GM12878 (cell line): Measurements from ENCODE around the gene ANKRD33B. TPM values are rescaled to one million over a fixed set of nuclear protein-coding genes. Genes with fewer than 3 reads are reported as not detected.

Experiments
- ATAC-seq: fragments of 200-7000 bp; cut with Tn5 transposase; 3 replicates; pipeline ENCODE4 v1.9.1; 2020; ENCODE audit warnings: mild to moderate bottlenecking, moderate library complexity
- BruUV-seq: library from RNA; stranded (reverse); fragments of 400-500 nt; replicated peaks from 2 replicates; lab custom pipeline; 2021; lab: Mats Ljungman, UMichigan
- CTCF ChIA-PET: fragments of 300-600 bp; sonication (Branson Sonifier 250); formaldehyde crosslinking; extraction: SDS; loops from one replicate; lab custom pipeline; 2021; ENCODE audit warnings: inconsistent platforms; lab: Yijun Ruan, JAX
- POLR2A ChIA-PET: fragments of 350-600 bp; formaldehyde crosslinking; extraction: SDS; loops from one replicate; lab custom pipeline; 2021; ENCODE audit warnings: inconsistent platforms; lab: Charles Lee
- RAD21 ChIA-PET: fragments of 300-600 bp; sonication (Branson Sonifier 250); formaldehyde crosslinking; loops from one replicate; lab custom pipeline; 2023; ENCODE audit warnings: antibody characterized with exemption; ENCODE audit not compliant: unreplicated experiment; lab: Charles Lee
- SMC1A ChIA-PET: fragments of 300-600 bp; sonication (Branson Sonifier 250); formaldehyde crosslinking; loops from one replicate; lab custom pipeline; 2023; ENCODE audit not compliant: unreplicated experiment, uncharacterized antibody; lab: Charles Lee
- DNase-seq: peaks from one replicate; pipeline ENCODE4 v3.0.0-alpha.2; 2011; ENCODE audit warnings: low read depth, low spot score
- FAIRE-seq: peaks from 3 replicates; lab custom pipeline; 2011; peaks lifted over from hg19 to GRCh38; lab: Jason Lieb, UNC
- H2AFZ ChIP-seq: 2 replicates; pipeline ENCODE4 v1.6.0; 2011; ENCODE audit warnings: low read depth, low read length, control low read depth; ENCODE audit not compliant: control insufficient read depth
- H3K27ac ChIP-seq: 2 replicates; pipeline ENCODE4 v1.5.1; 2011; ENCODE audit warnings: control low read depth; ENCODE audit not compliant: control insufficient read depth, insufficient read depth
- H3K27me3 ChIP-seq, 2 experiments: replicated peaks in 1 of 2; 2 replicates each; pipeline versions ENCODE4 v1.6.0 to v1.6.1; 2011; ENCODE audit warnings: low read length in 1 of 2; ENCODE audit not compliant: control insufficient read depth in 2 of 2, insufficient read depth in 2 of 2
- H3K36me3 ChIP-seq, 2 experiments: 2 replicates each; pipeline ENCODE4 v1.5.1; 2011; ENCODE audit warnings: low read length in 1 of 2; ENCODE audit not compliant: control insufficient read depth in 2 of 2, insufficient read depth in 2 of 2
- H3K4me1 ChIP-seq: 2 replicates; pipeline ENCODE4 v1.6.1; 2011; ENCODE audit warnings: mild to moderate bottlenecking, low read length, moderate library complexity, mixed read lengths; ENCODE audit not compliant: control insufficient read depth, insufficient read depth
- H3K4me2 ChIP-seq: 2 replicates; pipeline ENCODE4 v1.6.0; 2011; ENCODE audit warnings: control low read depth; ENCODE audit not compliant: control insufficient read depth, insufficient read depth
- H3K4me3 ChIP-seq: fragments of 200-600 bp; sonication (generic); 2 replicates; pipeline ENCODE4 v1.5.1; 2016
- H3K79me2 ChIP-seq: 2 replicates; pipeline ENCODE4 v1.6.0; 2011; ENCODE audit warnings: low read length; ENCODE audit not compliant: control insufficient read depth, insufficient read depth
- H3K9ac ChIP-seq: 2 replicates; pipeline ENCODE4 v1.8.0; 2011; ENCODE audit warnings: low read length, control low read depth, mixed read lengths; ENCODE audit not compliant: control insufficient read depth, insufficient read depth
- H3K9me3 ChIP-seq: replicated peaks from 3 replicates; pipeline ENCODE4 v1.5.1; 2011; ENCODE audit warnings: mild to moderate bottlenecking, low read length; ENCODE audit not compliant: control insufficient read depth, insufficient read depth
- H4K20me1 ChIP-seq: 2 replicates; pipeline ENCODE4 v1.6.0; 2011; ENCODE audit not compliant: control insufficient read depth, insufficient read depth
- CHD1 ChIP-seq: IDR thresholded peaks from 2 replicates; pipeline ENCODE4 v1.6.1; 2012; ENCODE audit warnings: low read depth, low read length, improper control_type of control experiment
- EP300 ChIP-seq, 2 experiments: fragments of 150-350 bp in 1 of 2; IDR thresholded peaks; 2 replicates each; pipeline ENCODE4 v1.6.1; 2011 to 2012; ENCODE audit warnings: low read depth in 2 of 2, low read length in 2 of 2, borderline replicate concordance in 1 of 2, improper control_type of control experiment in 1 of 2, inconsistent platforms in 1 of 2; ENCODE audit not compliant: control insufficient read depth in 1 of 2
- ESRRA ChIP-seq: IDR thresholded peaks from 2 replicates; pipeline ENCODE4 v1.6.1; 2012; ENCODE audit warnings: mild to moderate bottlenecking, low read length, improper control_type of control experiment
- FOXK2 ChIP-seq: fragments of 450-650 bp; IDR thresholded peaks from 2 replicates; pipeline ENCODE4 v1.6.1; 2017; ENCODE audit warnings: mild to moderate bottlenecking, moderate library complexity
- FOXM1 ChIP-seq: IDR thresholded peaks from 2 replicates; pipeline ENCODE4 v1.6.1; 2012; ENCODE audit warnings: low read depth, mild to moderate bottlenecking, inconsistent platforms, low read length, moderate library complexity
- IKZF1 ChIP-seq: fragments of 450-650 bp; conservative IDR thresholded peaks from 2 replicates; pipeline ENCODE4 v1.6.1; 2017; ENCODE audit warnings: antibody characterized with exemption, mild to moderate bottlenecking
- JUNB ChIP-seq: IDR thresholded peaks from 2 replicates; pipeline ENCODE4 v1.6.1; 2016; ENCODE audit warnings: antibody characterized with exemption, mild to moderate bottlenecking
- MEF2B ChIP-seq: fragments of 450-650 bp; IDR thresholded peaks from 2 replicates; pipeline ENCODE4 v1.6.1; 2018; ENCODE audit warnings: mild to moderate bottlenecking, moderate library complexity; ENCODE audit not compliant: partially characterized antibody, poor library complexity, severe bottlenecking
- MTA2 ChIP-seq: fragments of 450-650 bp; IDR thresholded peaks from 2 replicates; pipeline ENCODE4 v1.6.1; 2016; ENCODE audit warnings: low read depth, mild to moderate bottlenecking, moderate library complexity
- NFXL1 ChIP-seq: fragments of 450-650 bp; IDR thresholded peaks from 2 replicates; pipeline ENCODE4 v1.6.1; 2017; ENCODE audit warnings: antibody characterized with exemption, mild to moderate bottlenecking, borderline replicate concordance
- RAD21 ChIP-seq: IDR thresholded peaks from 2 replicates; pipeline ENCODE4 v1.6.1; 2011; ENCODE audit warnings: mild to moderate bottlenecking, low read depth, low read length, moderate library complexity; ENCODE audit not compliant: insufficient read depth
- SKIL ChIP-seq: fragments of 450-650 bp; IDR thresholded peaks from 2 replicates; pipeline ENCODE4 v1.6.1; 2017; ENCODE audit warnings: mild to moderate bottlenecking, low read depth, inconsistent platforms; ENCODE audit not compliant: poor library complexity, severe bottlenecking
- SMARCA5 ChIP-seq: fragments of 450-650 bp; IDR thresholded peaks from 2 replicates; pipeline ENCODE4 v1.6.1; 2017; ENCODE audit warnings: mild to moderate bottlenecking
- SREBF2 ChIP-seq: IDR thresholded peaks from 2 replicates; pipeline ENCODE4 v1.6.1; 2012; ENCODE audit warnings: mild to moderate bottlenecking, low read length
- WGBS: methylation state at CpG from one replicate; pipeline ENCODE4 v1.1.6; 2016; ENCODE audit warnings: low lambda C conversion rate; ENCODE audit not compliant: insufficient replicate concordance, insufficient coverage; ENCODE audit errors: missing lambda C conversion rate; 5-methylcytosine and 5-hydroxymethylcytosine counted together
- in situ Hi-C: fragments of 300-500 bp; cut with MboI; formaldehyde crosslinking; loops from 9 replicates; pipeline ENCODE4 v1.14.3; 2018; ENCODE audit warnings: mixed read lengths
- intact Hi-C: fragments of 100-400 bp; cut with micrococcal nuclease; formaldehyde crosslinking; loops from one replicate; pipeline ENCODE4 v1.14.2; 2022; ENCODE audit not compliant: unreplicated experiment
- polyA plus RNA-seq, 11 experiments: library from polyadenylated mRNA; depleted of rRNA in 4 of 11; unstranded in 6 of 11; stranded (reverse) in 5 of 11; fragments of >200 nt; fragmentation: Nextera tagmentation in 4 of 11; fragmentation: Illumina TruSeq in 1 of 11; extraction: Ambion mirVana in 4 of 11; extraction: Trizol in 1 of 11; gene quantifications; 1 replicate in 1 of 11; 2 replicates in 10 of 11; pipeline versions ENCODE4 v1.2.1 to v1.2.3, GENCODE V29; 2011 to 2016; ENCODE audit warnings: inconsistent platforms in 2 of 11, missing spikeins in 2 of 11, low read depth in 1 of 11
- total RNA-seq, 4 experiments: library from RNA; depleted of rRNA in 3 of 4; stranded (reverse); fragments of >200 nt in 3 of 4; fragmentation: Illumina TruSeq in 1 of 4; extraction: Trizol in 1 of 4; gene quantifications; 2 replicates each; pipeline versions ENCODE4 v1.2.1 to v1.2.3, GENCODE V29; 2013 to 2021
- TF ChIP-seq, protein P1 (sequence below): IDR thresholded peaks from 2 replicates; pipeline ENCODE4 v1.6.1; 2012; ENCODE audit warnings: low read depth, low read length, improper control_type of control experiment

Gene ANKRD33B
- total and polyA plus RNA-seq, 10 of the 15 experiments (the other 5 are each of a cell fraction or from before 2014, with no cell fraction given): 4.9 to 61.6 (median 15.6) TPM

DNA sequence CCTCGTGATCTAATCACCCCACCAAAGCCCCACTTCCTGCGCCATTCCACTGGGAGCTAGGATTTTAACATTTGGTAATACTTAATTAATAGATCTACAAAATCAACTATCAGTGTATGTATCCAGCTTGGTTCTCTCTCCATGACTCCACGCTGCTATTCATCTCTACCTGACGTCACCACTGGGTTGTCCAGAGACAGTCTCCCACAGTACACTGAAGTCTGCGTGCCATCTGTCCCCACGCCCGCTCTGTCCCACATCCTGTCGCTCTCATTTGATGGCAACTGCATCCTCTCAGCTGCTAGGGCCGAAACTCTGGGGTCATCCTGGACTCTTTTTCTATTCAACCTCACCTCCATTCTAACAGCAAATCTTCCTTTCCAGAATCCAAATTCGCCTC is 53.2 kb downstream of the ANKRD33B start:
- Histone ChIP-seq H3K9me3 (no peaks in the 10 kb centered on the region), H3K27ac (no peak overlapping the region), H4K20me1 (no peaks in the 10 kb centered on the region), H3K27me3 (no peaks in the 10 kb centered on the region), H3K79me2 (peaks cover 56% of the 10 kb centered on the region), H3K36me3 (peaks cover 17 to 20% of the 10 kb centered on the region in 2 experiments), H3K4me1 (peaks cover 26% of the 10 kb centered on the region), H3K4me3 (no peak overlapping the region), H3K9ac (no peak overlapping the region), H3K4me2 (no peak overlapping the region), H2AFZ (no peak overlapping the region)
- intact Hi-C loops: no loop called here
- CTCF ChIA-PET: interaction anchor here (1.8 to 10.9 kb wide), 2 partner anchors 10 to 161 kb away, joined by 3 to 157 read pairs; no protein-coding TSS in a partner anchor
- TF ChIP-seq SMARCA5 (no peak), EP300 (IDR thresholded peaks at IDR 0.05; ENCODE audit: borderline replicate concordance in 1 of 2, control insufficient read depth in 1 of 2, low read depth in 2 of 2, low read length in 2 of 2) (no peak), FOXK2 (no peak), NFXL1 (no peak), RAD21 (no peak), SKIL (no peak), JUNB (no peak), MTA2 (no peak), CHD1 (no peak), SREBF2 (no peak), IKZF1 (no peak), MEF2B (no peak), FOXM1 (no peak), ESRRA (no peak)
- TF ChIP-seq, protein P1, sequence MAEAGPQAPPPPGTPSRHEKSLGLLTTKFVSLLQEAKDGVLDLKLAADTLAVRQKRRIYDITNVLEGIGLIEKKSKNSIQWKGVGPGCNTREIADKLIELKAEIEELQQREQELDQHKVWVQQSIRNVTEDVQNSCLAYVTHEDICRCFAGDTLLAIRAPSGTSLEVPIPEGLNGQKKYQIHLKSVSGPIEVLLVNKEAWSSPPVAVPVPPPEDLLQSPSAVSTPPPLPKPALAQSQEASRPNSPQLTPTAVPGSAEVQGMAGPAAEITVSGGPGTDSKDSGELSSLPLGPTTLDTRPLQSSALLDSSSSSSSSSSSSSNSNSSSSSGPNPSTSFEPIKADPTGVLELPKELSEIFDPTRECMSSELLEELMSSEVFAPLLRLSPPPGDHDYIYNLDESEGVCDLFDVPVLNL: no peak
- no TSS peak for BruUV-seq
- no peak for FAIRE-seq
- POLR2A ChIA-PET: no interaction called here
- ATAC-seq: no peak
- DNase-seq: no peak
- WGBS: 95% methylated on average over 9 of the region's 10 CpGs
- RAD21 ChIA-PET: interaction anchor here (1.0 to 1.2 kb wide), 2 partner anchors 9 to 11 kb away, joined by 3 to 5 read pairs; no protein-coding TSS in a partner anchor
- SMC1A ChIA-PET: interaction anchor here (0.8 to 1.4 kb wide), 4 partner anchors 8 to 24 kb away, joined by 3 to 5 read pairs (median 4); no protein-coding TSS in a partner anchor
- in situ Hi-C loops: no loop called here
